CD4-positive, alpha-beta T cell treated with Interleukin-17A for 4 hours (primary cell): ENCODE measurements around the gene TCP1.
"Not testable (repeated sequence)": the region's sequence is repeated elsewhere in the genome, so short reads cannot be mapped to it uniquely, and the experiment has no call there.

Experiments used
- DNase-seq: peaks from one replicate; pipeline ENCODE4 v3.0.0-alpha.2; 2020; ENCODE audit warnings: mixed read lengths

Gene TCP1

DNA sequence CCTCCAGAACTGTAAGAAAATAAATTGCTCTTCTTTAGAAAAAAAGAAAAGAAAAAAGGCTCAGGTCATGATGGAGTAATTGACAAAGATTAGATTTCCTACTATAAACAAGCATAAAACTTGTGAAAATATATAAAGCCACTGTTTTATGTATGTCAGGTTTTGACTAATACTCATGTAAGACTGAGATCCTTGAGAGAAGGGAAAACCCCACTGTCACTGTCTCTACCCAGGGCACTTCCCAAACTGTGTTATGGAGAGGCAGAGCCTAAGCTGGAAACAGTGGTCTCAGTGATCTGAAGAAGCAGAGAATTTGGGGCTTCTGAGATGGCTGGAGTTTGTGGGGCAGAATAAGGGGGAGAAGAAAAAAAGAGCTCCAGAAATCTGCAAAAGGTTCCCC is 19.9 kb downstream of the TCP1 start:
- no peak for DNase-seq

DNA sequence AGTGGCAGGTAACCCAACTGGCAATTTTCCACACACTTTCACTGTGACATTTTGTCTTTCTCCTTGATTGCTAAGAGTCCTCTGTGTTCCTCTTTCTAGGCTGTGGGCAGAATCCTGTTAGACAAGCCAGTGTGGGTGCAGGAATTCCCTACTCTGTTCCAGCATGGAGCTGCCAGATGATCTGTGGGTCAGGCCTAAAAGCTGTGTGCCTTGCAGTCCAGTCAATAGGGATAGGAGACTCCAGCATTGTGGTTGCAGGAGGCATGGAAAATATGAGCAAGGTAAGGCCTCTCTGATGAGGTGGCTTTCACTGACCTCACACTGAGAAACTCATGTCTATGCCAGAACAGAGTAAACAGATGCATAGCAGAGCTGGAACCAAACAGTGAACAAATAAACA is 22.5 kb downstream of the TCP1 start:
- DNase-seq, result no peak

DNA sequence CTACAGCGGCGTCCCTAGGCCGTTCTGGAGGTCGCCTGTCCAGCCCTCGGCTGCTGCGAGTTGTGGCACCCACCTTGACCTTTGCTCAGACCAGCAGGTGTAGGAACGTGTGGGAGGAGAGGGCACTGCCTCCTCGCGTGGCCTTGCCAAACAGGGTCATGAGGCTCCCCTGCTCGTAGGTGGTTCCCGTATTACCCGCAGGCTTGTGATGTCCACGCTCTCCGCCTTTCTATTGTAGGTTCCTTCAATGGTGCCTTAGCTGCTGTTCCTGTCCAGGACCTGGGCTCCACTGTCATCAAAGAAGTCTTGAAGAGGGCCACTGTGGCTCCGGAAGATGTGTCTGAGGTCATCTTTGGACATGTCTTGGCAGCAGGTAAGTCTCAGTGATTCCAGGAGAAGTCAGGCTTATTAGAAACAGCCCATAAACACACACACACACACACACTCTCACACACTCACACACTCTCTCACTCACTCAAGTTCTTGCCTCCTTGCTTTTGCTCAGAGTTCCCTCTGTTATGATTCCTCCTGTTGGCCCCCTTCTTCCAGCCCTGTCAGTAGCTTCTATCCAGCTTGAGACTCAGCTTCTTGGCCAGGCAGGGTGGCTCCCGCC is 26.6 kb downstream of the TCP1 start:
- peak; percentile 23 for DNase-seq

DNA sequence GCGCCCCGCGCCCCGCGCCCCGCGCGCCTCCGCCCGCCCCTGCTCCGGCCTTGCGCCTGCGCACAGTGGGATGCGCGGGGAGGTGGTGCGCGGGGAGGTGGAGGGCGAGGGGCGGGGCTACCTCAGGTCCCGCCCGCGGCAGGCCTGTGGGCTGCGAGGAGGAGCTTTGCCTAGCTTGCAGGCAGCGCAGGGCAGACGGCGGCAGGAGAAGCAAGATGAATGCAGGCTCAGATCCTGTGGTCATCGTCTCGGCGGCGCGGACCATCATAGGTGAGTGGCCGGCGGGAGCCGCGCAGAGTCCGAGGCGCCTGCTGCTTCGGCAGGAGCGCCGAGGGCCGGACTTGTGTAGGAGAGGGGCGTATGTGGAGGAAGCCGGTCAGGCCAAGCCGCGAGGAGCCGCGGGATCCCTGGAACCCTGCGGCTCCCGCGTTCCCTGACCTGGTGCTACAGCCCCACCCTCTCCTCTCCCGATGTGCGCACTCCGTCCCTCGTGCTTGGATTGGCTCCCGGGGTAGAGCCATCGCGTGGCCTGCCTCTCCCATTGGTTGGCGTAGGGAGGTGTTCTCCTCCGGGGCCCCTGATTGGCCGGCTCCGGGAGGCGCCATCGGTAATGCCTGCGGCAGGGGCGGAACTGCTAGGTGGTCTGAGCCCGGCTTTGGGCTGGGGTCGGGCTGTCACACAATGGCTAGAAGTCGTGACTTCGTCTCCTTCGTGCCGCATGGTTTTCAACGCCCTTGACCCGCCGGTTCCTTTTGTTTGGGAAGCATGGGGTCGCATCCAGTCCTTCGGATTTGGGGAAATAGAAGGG is 27.3 kb downstream of the TCP1 start, which contains the start of gene ACAT2:
TSS of gene ACAT2 (plus strand) at position 173 of the 808 bp plus-strand sequence. CDS start at position 216, 43 bp downstream.
- DNase-seq, result peak; percentile 93

DNA sequence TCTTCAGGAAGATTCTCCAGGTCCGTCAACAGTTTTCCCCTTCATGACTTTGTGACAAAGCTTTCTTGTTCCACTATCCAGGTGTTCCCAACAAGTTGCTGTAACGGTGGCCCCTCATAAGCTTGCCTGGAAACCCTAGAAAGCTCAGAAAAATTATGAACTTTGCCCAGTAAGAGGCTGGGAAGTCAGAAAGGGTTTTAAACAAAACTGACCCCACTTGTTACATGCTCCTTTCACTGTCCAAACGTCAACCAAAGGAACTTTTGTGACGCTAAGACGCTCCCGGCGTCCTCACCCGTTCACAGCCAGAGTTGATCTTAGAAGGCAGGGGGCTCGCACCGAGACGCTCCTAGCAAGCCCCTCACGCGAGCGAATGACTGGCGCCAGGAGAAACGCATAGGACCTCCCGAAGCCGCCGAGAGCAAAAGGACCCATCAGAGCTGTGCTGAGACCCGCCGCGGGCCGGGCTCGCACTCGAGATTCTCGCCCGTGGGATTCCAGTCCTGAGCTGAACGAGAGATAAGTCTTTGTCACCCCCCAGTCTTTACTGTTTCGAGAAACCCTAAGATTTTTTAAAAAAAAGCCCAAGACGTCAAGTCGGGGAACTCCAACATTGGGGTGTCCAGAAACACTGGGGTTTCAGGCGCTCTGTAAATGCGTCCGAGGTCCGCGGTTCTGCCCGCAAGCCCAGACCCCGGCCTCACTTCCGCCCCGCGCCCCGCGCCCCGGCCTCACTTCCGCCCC is 28.1 kb downstream of the TCP1 start:
- peak; percentile 36 for DNase-seq

DNA sequence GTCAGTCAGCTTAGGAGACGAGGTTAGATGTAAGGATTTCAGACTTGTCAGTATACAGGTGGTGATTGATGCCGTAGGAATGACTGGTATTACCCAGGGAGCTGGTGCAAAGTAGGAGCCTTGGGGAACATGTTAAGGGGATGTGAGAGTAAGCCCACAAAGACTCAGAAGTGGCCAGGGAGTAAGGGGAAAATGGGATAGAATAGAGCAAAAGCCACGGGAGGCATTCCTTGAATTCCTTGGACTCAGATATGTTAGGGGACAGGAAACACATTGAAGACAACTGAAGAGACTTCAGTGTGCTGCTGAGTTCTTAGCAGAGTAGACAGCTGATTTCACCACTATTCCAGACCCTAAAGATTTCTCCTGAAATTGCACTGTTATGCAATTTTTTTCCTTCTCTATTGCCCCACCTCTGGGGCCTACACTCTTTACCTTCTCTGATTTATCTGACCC is 28.8 kb downstream of the TCP1 start:
- no peak for DNase-seq

DNA sequence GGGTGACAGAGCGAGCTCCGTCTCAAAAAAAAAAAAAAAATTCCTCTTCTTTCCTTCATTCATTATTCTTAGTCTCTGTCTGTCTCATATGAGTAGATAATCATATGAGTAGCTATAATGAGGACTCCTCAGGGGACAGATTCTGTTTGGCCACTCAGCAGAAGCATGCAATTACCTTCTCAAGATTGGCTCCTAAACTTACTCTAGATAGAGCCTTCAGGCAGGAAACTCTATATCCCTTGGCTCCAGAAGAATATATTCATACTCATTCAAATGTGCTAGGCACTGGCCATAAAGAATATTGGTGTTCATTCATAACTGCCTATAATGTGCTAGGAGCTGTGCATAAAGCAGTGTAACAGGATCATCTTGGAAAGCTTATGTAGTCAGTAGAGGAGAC is 29.8 kb downstream of the TCP1 start:
- no peak for DNase-seq

DNA sequence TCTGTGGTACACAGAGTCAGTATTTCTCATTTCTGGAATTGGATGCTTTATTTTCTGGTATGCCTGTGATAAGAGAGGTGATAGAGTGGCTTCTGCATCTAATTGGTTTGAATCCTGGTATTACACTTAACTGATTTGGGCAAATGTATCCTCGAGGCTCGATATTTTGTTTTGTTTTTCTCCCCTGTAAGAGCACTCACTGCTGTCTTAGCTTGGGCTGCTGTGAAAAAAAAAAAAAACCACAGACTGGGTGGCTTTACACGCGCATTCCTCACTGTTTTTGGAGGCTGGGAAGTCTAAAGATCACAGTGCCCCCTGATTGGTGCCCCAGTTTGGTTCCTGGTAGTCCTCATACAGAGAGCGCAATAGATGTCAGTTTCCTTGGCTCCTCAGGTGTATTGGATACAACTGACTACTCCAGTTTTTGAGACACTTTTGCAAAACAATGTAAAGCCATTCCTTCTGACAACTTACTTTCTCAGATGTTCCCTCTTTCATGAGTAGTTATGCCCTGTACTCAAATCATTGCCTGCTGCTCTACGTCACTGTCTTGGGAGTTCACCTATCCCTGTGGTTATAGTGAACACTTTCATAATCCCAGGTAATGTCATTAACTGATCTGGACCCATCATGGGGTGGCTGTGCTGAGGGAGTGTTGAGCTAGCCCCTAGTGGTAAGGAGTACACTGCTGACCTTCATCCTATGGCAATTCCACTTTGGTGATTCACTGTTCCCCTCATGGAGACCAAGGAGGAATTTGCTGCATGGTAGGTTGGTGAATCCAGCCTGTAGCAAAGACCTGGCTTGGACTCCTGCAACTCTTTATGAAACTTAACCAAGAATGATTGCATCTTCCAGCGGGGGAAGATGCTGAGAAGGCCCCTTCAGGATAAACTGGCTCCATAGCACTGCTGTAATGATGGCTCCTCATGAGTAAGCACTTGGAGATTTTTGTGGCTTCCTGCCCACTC is 31.1 kb downstream of the TCP1 start:
- DNase-seq, result no peak

DNA sequence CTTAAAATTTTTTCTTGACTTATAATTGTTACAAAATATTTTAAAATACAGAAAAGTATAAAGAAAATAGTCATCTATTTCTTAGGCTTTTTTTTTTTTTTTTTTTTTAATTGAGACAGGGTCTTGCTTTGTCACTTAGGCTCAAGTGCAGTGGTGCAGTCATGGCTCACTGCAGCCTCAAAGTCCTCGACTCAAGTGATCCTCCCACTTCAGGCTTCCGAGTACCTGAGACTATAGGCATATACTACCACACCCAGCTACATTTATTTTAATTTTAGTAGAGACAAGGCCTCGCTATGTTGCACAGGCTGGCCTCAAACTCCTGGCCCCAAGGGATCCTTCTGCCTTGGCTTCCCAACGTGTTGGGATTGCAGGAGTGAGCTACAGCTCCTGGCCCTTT is 32.9 kb downstream of the TCP1 start:
- no peak for DNase-seq

DNA sequence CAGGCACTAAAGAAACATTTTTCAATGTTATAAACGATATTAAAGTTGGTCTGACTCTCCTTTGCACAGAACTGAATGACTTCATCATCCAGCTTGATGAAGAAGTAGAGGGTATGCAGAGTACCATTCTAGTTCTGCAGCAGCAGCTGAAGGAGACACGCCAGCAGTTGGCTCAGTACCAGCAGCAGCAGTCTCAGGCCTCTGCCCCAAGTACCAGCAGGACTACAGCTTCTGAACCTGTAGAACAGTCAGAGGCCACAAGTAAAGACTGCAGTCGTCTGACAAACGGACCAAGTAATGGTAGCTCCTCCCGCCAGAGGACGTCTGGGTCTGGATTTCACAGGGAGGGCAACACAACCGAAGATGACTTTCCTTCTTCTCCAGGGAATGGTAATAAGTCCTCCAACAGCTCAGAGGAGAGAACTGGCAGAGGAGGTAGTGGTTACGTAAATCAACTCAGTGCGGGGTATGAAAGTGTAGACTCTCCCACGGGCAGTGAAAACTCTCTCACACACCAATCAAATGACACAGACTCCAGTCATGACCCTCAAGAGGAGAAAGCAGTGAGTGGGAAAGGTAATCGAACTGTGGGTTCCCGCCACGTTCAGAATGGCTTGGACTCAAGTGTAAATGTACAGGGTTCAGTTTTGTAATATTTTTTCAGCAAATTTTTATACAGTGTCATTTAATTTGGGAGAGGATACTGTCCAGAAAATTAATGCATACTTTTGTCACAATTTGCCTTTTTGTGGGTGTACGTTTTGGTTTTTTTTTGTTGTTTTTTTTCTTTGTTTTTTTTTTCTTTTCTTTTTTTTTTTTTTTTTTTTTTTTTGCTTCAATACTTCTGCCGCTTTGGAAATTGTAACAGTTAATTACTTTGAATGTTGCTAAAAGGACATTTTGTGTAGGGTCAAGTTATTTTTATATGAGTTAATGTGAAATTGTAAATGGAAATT is 34.2 kb downstream of the TCP1 start:
- DNase-seq, result no peak

DNA sequence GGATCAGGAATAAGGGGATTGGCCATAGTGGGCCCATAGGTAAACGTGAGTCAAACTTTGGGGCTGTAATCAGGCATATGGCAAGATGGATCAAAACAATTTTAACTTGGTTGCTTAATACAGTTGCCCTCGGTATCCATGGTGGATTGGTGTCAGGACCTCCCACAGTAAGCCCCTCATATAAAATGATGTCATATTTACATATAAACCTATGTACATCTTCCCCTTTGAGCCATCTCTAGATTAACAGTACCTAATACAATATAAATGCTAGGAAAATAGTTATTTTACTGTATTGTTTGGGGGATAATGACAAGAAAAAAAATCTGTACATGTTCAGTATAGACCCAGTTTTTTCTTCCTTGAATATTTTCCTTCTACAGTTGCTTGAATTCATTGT is 35.0 kb downstream of the TCP1 start:
- no peak for DNase-seq

DNA sequence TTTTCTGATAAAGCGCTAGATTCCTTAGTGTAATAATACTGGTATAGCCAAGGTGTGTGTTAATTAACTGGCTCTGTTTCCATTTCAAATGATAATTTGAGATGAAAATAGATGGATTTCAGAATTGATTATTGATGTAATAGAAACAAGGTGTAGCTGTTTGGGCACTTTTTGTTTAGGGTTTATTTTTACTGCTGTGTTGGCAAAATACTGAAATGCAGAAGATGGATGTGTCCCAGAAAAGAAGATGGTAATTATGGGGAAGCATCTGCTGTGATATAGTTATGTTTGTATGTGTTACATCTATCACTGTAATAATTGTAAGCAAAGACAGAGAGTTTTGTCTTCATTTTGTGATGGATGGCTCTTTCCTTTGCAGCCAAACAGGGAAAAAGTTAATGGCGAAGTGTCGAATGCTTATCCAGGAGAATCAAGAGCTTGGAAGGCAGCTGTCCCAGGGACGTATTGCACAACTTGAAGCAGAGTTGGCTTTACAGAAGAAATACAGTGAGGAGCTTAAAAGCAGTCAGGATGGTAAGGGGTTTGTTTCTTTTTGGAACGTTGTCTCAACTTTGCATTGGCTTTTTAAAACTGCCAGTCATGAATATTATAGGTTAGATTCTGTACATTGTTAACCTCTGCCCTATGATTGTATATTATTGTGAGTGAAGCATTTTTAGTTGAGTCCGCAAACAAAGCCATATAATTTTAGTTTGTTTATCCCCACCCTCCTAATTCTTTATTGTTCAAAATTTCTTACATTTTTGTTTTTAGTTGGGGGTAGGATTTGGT is 36.1 kb downstream of the TCP1 start:
- no peak for DNase-seq

DNA sequence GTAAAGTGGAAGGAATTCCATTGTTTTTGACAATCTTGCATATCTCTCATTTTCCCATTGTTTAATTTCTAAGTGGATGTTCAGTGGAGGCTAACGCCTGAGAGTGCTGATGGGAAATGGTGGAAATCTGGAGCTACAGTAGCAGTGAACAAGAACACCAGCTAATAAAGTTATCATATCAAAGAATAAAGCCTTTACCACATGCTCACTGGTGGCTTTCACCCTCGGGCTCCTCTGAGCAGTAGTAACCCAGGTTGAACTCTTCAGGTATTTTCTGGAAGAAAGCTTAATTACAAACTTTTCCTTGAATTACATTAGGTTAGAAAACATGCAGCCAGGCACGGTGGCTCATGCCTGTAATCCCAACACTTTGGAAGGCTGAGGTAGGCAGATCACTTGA is 38.0 kb downstream of the TCP1 start:
- no peak for DNase-seq

DNA sequence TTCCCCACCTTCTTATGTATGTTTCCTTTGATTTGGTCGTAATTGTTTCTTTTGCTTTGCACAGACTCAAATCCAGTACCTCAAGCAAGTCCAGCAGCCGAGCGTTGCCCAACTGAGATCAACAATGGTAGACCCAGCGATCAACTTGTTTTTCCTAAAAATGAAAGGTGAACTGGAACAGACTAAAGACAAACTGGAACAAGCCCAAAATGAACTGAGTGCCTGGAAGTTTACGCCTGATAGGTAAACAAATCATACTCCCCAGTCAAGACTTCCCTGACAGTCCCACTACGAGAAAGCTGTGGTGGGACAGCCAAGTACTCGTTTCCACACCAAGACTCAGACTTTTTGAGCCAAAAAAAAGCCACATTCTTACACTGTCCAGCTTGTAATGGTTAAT is 41.3 kb downstream of the TCP1 start:
- not testable (repeated sequence) for DNase-seq

DNA sequence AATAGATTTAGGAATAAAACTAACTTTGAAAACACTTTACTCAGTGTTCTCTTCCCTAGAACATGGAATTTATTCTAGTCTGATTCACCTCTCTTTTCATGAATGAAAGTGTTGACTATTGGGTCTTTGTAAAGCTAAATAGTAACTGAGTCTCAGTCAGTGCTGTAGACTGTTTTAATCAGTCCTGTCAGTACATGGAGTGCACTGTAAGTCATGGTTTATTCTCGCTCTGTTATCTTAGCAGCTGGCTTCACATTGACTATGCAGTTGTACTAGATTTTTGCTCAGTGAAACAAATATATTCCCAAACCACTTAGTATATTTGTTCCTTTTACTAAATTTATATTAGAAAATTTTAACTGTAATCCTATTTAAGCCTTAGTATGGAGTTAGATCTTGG is 42.6 kb downstream of the TCP1 start:
- no peak for DNase-seq

DNA sequence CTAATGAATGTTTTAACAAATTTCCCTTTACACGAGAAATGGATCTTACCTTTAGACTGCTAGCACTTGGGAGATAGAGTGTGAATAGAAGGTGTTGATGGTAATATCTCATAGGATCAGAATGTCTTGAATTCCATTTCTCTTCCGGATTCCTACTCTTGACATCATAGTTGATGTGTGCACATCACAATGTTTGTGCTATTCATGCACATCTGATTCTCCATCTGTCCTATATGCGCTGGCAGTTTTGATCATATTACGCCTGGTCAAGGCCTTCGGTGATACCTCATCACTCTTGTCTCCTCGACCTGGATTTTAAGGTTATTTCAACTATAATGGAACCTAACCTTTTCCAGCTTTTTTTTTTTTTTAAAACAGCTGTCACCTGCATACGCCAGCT is 44.3 kb downstream of the TCP1 start:
- no peak for DNase-seq

DNA sequence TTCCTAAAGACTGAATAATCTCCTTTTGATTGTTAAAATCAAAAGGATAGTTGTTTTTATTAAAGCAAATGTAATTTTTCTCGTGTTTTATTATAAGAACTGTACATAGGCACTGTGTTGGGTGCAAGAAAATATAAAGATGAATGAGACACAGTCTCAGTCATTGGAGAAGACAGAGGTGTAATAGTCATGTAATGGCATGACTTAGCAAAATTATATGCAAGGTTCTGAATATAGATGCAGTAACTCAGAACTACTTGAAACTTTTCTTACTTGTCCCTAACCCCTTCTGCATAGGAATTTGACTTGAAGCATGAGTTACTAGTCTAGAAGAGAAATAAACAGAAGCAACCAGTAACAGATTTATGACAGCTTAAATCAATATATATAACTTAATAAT is 47.2 kb downstream of the TCP1 start:
- no peak for DNase-seq

DNA sequence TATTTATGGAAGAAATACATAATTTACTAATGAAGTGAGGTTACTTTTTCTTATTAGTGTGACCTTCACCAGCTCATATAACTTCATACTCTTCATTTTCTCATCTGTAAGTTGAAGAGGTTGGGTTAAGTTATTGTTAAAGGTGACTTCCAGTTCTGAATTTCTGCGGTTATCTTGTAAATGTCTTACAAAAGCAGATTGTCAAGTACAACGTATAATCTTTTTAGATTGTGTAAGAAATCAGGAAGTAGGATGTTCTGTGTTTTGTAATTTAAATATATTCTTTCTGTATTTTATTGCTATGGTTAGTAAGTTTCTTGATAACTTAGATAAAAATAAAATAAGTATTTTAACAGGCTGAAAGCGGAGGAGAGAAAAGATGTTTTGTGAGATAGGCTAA is 50.1 kb downstream of the TCP1 start:
- no peak for DNase-seq

DNA sequence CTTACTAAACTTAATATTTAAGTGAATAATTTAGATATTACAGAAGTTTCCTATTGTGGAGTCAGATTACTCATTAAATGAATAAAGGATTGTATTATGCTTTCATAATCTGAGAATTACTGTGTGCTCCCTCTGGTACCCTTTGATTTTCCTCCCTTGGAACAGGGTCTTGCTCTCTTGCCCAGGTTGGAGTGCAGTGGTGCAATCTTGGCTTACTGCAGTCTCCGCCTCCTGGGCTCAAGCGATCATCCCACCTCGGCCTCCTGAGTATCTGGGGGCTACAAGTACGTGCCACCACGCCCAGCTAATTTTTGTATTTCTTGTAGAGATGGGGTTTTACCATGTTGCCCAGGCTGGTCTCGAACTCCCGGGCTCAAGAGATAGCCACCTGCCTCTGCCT is 52.5 kb downstream of the TCP1 start:
- no peak for DNase-seq

DNA sequence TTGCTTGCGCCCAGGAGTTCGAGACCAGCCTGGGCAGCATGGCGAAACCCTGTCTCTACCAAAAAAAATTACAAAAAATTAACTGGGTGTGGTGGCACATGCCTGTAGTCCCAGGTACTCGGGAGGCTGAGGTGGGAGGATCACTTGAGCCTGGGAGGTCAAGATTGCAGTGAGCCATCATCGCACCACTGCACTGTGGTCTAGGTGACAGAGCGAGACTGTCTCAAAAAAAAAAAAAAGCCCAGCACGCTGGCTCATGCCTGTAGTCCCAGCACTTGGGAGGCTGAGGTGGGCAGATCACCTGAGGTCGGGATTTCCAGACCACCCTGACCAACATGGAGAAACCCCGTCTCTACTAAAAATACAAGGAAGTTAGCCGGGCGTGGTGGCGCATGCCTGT is 56.0 kb downstream of the TCP1 start:
- not testable (repeated sequence) for DNase-seq
